ENCODE data around the gene SERPINA4.
"Not testable (repeated sequence)": the region's sequence is repeated elsewhere in the genome, so short reads cannot be mapped to it uniquely, and the experiment has no call there.

SERPINA4 gene

DNA sequence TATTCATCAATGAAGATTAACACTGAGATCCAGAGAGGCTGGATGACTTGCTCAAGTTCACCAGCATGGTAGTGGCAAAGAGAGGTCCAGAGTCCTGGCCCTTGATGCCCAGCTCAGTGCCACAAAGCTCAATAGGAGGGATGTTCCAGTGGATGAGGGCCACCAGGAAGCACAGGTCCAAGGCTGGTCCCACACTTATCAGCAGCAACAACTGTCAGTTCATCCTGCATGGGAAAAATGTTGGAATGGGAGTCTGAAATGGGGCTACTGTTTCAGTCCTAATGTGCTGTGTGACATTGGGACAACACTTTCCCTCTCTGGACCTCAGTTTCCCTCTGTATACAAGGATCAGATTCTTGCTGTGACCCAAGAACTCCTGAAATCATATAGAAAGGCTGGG lies 31.2 kb downstream of the SERPINA4 start:
- DNase-seq (ENCODE audit: low spot score), result no peak

DNA sequence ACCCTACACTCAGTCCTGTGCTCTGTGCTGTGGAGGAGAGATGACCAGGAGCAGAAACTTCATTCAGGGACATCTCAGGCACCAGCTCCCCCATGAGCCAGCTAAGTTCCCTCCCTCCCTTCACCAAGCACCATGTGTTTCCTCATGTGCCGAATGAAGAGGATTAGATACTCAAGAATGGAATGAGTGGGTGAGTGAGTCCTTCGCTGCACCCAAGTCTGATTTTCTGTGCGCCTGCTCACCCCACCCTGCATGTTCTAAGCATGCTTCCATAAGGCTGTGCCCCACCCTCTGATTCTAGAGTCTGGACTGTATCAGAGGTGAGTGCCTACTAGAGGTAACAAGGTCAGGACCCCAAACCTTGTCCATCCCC lies 32.1 kb downstream of the SERPINA4 start:
- no peak for DNase-seq (ENCODE audit: low spot score)

DNA sequence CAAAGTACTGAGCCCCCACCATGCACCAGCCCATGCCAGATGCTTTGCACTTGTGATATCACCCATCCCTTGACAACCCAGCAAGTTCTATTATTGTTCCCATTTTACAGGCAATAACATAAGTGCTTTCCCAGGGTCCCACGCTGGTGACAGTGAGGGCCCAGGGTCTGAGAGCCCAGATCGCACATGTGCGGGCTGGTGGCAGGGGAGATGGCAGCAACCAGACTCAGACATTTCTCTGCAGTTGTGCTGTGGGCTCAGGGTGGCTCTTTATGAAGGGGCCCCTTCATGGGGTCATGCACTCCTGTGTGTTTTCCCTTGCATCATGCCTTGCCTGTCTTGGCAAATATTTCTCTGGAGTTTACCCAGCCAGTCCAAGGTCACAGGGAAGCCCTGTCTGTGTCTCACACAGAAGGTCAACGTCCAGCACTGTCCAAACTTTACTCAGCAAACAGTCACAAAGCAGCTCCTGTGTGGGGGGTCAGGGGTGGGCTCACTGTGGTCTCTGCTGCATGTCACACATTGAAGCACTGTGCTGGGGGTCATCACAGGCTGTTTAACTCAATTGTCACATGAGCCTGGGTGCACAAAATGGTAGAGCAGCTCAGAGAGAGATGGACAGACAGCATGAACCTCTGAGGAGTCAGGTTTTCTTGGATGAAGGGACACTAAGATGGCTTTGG lies 32.6 kb downstream of the SERPINA4 start:
- no peak for DNase-seq (ENCODE audit: low spot score)

DNA sequence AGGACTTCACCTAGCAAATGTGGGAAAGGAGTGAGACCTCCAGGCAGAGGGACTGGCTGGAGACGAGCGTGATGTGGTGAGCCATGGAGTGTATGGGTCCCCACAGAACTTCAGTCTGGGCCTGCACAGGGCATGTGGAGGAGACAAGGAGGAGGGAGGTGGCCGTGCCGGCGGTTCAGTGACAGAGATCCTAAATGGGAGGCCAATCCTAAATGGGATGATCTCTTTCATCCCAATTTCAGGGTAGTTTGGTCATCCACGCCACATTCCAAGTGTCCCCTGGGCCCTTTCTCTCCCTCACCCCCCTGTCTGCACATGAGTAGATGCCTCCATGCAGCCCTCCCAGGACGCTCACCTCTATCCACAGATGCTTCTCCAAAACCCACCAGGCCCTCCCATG lies 33.2 kb downstream of the SERPINA4 start:
- DNase-seq (ENCODE audit: low spot score), result no peak

DNA sequence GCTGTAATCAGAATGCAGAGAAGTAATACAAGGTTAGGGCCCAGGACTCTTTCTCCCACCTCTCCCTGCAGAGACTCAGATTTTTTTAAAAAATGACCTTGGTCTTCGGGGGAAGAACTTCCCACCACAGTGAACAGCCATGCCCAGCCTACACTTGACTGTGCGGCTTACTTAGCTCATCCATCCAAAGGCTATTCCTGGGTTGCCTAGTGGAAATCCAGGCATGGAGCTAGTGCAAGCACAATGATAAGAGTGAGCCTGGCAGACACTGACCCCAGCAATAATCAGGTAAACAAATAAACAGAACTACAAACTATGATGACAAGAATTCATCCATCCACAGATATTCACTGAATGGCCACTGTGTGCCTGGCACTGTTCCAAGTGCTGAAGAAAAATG lies 34.7 kb downstream of the SERPINA4 start:
- DNase-seq (ENCODE audit: low spot score), result no peak

DNA sequence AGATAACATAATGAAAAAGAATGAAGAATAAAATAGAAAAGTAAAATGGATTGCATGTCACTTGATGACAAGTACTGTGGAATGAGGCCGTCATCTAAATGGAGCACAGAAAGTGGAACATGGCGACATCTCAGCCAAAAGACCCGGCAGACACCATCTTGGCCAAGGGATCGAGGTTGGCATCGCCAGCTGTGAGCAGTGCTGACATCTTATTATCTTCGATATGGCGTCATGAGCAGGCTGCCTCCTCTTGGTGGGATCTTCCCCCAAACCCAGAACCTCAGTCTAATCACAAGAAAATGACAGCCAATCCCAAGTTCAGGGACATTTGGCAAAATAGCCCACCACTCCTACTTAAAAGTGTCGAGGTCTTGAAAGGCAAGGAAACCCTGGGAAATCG lies 35.1 kb downstream of the SERPINA4 start:
- DNase-seq (ENCODE audit: low spot score), result no peak

DNA sequence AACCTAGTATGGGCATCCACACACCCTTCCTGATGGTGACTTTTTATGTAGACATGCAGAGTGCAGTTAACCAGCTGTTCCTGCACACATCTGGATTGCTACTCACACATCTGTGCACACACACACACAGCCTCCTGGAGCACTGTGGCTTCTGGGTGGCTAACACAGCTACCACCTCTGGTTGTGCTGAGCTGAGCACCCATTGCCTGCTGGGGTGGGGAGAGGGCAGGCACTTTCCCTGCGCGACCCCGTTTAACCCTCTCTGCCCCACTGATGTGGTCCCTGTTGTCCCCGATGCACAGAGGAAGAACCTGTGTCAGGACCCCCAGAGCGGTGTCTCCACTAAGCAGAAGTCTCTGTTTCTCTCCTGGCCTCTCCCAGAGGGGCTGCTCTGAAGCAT lies 36.5 kb downstream of the SERPINA4 start:
- DNase-seq (ENCODE audit: low spot score), result no peak

DNA sequence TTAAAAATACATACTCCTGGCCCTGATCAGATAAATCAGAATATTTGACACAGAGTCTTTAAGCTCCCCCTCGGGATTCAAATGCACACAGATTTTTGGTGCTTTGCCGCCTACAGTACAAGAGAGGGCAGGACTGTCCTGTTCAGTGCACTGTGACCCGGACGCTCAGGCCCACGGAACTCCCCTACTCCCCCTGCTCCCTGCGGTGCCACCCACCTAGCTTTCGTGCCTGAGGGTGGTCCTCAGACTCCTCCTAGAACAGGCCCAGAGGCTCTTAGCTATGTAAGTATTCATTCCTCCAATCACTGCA lies 37.2 kb downstream of the SERPINA4 start:
- DNase-seq (ENCODE audit: low spot score), result no peak

DNA sequence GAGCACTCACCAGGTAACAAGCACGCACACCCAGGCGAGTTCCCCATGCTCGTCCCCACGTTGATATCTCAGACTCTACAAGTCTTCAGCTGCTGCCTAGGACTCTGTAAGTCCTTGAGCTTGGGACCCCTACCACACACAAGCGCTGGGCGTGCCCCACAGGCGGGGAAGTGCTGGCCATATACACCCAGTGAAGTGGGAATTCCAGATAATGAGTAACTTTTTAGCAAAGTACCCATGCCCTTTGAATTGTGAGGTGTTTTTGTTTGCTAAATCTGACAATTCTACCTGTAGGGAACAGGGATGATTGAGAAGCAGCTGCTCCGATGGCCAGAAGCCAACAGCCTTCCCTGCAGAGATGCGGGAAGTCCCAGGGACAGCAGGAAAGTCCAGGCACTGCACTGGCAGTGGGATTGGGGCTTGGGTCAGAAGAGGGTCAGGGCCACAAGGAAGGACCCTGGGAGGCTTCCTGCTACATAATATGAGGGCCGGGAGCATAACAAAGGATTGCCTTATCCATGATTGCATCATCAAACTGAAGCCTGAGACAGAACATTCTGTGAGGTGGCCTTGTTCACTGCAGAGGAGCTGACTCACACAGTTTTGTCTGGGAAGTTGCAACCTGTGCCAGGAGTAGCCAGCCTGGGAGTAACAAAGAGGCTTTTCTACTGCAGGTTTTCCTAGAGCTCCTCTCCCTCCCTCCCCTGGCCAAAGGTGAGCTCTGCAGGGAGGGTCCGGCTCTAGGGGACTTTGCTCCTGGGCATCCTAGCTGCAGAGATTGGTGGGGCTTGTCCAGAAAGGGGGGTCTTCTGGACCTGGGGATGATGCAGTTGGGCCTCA lies 37.8 kb downstream of the SERPINA4 start:
- DNase-seq (ENCODE audit: low spot score), result peak; percentile 72

DNA sequence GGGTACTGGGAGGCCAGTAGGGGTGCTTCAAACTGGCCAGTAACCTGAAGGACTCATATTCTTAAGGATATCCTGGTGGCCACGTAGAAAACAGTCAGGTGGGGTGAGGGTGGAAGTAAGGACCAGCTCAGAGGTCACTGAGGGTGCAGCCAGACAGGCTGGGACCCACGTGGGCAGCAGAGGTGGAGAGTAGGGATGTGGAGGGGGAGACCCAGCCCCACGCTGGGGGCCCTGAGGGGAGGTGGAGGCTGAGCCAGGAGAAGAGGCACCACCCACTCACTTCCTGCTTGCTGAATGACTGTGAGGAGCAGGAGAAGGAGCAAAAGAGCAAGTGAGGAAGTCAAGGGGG lies 38.4 kb downstream of the SERPINA4 start:
- DNase-seq (ENCODE audit: low spot score), result no peak

DNA sequence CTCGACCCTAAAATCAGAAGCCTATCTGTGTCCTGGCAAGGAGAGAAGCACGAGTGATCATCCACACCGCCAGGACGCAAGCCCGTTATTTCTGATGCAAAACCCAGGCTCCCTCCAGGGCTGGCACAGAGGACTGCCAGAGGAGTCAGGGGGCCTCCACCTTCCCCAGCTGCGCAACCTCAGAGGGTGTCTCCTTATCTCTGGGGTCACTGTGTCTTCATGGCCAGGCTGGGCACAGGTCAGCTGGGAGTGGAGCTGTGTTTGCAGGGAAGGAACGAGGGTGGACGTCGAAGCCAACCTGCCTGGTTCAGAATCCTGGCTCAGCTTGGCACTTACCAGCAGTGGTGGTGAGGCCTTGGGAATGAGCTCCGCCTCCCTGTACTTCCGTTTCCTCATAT lies 38.9 kb downstream of the SERPINA4 start:
- no peak for DNase-seq (ENCODE audit: low spot score)

DNA sequence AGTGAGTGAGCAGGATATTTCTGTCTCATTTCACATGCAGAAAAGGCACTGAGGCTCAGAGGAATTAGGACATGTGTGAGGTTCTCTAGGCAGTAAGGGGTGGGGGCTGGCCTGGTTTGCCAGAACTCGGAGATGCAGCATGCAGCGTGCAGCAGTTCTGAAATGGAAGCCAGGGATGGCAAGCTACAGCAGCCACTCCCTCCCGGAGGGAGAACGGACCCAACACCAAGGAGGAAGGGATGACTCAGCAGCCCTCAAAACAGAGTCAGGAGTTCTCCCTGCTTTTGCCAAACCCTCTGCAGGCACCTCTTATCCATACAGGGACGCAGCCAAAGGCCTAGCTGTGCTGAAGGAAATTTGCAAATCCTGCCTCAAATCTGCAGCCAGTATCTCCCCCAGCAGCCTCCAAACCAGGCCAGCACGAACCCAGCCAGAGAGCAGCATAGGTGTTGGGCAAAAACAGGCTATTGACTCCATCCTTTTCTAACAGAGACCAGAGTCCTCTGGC lies 40.7 kb downstream of the SERPINA4 start:
- DNase-seq (ENCODE audit: low spot score), result peak; percentile 79

DNA sequence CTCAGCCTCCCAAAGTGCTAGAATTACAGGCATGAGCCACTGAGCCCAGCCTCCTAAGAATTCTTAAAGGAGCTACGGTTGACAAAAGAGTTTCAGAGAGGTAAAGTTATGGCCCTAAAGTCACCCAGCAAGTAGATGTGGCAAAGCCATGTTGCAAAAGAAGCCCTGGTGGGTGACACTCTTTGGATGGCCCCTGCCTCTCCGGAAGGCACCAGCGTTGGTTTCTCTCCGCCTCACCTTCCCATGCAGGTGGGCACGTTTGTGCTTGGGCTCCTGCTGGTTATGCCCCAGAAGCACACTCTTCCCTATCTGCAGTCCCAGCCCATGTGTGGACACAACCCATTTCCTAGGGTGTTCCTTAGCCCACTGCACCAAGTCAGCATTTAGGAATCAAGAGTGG lies 41.5 kb downstream of the SERPINA4 start:
- no peak for DNase-seq (ENCODE audit: low spot score)

DNA sequence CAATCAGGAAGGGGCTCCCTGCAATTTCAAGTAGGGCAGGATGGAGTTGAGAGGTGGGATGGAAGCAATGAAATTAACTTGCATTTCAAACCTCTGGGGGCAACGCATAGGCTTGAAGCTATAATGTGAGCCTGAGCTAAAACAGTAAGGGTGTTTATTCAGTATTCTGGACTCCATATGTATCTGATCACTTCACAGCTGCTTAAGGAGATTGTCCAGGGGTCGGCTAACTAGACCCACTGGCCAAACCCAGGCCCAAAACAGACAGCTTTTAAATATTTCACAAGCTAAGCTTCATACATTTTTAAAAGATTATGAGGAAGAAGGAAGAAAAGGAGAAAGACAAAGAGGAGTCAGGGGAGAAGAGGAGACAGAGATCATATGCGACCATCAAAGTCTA lies 44.1 kb downstream of the SERPINA4 start:
- DNase-seq (ENCODE audit: low spot score), result no peak

DNA sequence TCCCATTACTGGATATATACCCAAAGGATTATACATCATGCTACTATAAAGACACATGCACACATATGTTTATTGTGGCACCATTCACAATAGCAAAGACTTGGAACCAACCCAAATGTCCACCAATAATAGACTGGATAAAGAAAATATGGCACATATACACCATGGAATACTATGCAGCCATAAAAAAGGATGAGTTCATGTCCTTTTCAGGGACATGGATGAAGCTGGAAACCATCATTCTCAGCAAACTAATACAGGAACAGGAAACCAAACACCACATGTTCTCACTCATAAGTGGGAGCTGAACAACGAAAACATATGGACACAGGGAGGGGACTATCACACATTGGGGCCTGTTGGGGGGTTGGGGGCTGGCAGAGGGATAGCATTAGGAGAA lies 47.7 kb downstream of the SERPINA4 start:
- not testable (repeated sequence) for DNase-seq (ENCODE audit: low spot score)

DNA sequence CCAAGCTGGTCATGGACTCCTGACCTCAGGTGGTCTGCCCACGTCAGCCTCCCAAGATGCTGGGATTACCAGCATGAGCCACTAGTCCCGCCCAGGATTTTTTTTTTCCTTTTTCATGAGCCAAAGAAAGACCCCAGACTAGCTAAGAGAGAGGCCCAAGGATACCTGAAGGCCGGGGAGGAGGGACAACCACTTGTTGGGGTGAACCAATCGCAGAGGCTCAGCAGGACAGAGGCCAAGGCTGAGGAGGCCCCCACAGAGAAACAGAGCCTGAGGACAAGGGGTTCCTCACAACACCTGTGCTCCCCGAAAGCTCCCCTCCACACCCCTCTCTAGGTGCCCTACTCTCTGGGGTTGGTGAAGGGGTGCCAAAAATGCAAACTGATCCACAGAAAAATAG lies 49.9 kb downstream of the SERPINA4 start:
- no peak for DNase-seq (ENCODE audit: low spot score)

DNA sequence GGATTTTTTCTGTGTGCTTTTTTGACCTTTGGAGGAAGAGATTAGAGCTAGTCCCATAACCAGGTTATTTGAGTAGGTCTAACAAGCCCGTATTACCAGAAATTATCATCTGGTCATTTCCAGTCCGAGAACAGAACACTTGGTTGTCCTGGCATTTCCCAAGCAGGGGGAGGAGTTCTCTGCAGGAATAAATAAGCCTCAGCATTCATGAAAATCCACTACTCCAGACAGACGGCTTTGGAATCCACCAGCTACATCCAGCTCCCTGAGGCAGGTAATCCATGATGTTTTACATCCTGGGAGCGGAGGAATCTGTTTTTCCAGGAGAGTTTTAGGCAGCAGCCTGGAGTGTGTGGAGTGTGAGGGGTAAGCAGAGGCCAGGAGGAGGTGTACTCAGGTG lies 50.9 kb downstream of the SERPINA4 start, which contains the start of gene SERPINA3:
TSS of gene SERPINA3 (plus strand) at position 218 of the 400 bp plus-strand sequence. CDS start 2,051 bp downstream, outside the sequence.
- peak; percentile 17 for DNase-seq (ENCODE audit: low spot score)

DNA sequence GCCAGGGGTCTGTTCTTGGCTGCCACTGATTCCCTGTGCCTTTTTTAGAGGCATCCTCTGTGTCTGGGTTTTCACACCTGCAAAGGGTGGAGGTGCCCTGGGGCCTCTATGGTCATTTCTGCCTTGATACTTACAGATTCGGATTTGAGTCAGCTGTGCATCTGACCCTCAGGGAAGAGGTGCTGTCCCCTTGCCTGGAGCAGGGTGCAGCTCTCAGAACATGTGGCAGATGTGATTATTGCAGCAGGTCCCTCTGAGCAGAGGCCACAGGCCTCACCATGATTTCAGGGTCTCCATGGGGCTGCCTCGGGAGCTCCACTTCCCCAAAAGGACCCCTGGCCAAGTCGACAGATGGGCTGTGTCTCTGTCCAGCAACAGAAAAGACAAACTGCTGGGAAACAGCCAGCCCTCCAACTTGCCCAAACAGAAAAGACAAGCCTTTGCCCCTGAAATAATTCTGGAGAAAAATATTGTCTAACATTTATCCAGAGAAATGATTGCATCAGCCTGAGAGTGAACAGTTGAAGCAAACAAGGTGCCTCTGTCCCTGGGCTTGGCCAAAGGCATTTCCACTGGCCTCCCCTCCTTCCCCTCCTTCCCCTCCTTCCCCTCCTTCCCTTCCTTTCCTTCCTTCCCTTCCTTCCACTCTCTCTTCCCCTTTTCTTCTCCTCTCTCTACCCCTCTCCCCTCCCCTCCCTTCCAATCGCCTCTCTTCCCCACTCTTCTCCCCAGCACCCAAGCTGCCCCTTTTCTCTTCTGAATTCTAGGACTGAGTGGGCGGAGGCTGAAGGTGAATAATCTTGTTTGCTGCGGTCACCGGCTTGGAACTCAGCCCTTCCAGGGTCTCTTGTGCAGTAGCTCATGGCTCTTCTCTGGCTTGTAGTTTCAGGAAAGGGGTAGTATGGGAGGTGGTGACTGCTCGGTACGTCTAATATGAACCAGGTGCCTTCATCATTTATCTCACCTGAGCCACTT lies 51.6 kb downstream of the SERPINA4 start:
- DNase-seq (ENCODE audit: low spot score), result no peak

DNA sequence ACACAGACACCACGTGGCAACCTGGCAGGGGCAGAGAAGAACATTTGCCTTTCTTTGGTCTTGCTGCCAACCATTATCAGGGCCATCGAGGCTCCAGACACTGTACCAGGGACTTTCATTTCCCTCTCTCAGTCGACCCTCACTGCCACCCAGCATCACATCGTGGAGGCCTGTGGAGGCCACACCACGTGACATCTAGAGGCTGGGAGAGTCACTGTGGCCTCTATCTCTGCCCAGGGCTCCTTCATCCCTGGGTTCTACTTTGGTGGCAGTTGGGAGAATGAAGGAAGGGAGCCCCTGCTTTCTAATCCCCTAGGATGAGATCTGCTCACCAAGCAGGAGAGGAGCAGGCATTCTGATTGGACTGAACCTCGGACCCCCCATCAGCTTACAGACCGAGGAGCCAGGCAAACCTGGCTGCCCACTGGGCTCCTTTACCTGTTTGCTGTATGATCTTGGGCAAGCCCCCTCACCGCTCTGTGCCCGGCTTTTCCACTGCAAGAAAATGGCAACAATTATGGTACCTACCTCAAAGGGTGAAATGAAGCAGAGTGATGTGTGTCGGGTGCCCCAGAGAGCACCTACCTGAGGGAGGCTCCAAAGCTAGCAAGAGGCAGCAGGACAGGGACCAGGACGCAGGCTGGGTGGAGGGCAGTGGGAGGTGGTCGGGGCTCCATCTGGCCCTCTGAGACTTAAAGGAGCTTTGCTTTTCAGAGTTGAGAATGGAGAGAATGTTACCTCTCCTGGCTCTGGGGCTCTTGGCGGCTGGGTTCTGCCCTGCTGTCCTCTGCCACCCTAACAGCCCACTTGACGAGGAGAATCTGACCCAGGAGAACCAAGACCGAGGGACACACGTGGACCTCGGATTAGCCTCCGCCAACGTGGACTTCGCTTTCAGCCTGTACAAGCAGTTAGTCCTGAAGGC lies 52.7 kb downstream of the SERPINA4 start:
- DNase-seq (ENCODE audit: low spot score), result no peak

DNA sequence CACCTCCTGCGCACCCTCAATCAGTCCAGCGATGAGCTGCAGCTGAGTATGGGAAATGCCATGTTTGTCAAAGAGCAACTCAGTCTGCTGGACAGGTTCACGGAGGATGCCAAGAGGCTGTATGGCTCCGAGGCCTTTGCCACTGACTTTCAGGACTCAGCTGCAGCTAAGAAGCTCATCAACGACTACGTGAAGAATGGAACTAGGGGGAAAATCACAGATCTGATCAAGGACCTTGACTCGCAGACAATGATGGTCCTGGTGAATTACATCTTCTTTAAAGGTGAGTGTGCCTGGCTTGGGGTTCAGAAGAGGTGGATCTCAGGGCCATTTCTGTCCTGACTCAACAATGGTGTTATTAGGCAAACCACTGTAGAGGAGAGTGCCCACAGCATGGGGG lies 53.6 kb downstream of the SERPINA4 start:
- DNase-seq (ENCODE audit: low spot score), result no peak

DNA sequence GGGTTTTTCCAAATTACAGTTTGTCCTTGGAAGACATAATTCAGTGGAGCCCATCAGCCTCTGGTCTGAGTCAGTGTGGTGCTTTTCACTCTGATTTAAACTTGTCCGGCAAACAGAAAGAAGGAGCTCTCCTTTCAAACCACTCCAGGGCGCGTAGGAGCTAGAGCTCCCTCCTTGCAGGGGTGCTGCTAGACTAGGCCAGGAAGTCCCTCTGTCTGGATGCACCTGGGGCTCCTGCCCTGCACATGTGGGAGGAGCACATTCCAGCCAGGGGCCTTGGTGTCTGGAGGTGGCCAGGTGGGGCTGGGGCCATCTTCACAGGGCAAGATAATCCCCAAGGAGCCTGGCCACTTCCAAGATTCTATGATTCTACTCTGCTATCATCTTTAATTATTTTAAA lies 54.0 kb downstream of the SERPINA4 start:
- no peak for DNase-seq (ENCODE audit: low spot score)

Data from AG08396 (cell line).